SK-N-SH treated with all-trans-retinoic acid at 6 μM for 48 hours (cell line): ENCODE results near the gene VOPP1.

ENCODE experiments used
- ATAC-seq: fragments of 200-7000 bp; cut with Tn5 transposase; 3 replicates; pipeline ENCODE4 v1.9.1; 2020; ENCODE audit warnings: mild to moderate bottlenecking, moderate library complexity
- ARNTL ChIP-seq: fragments of 450-650 bp; formaldehyde crosslinking; IDR thresholded peaks from 2 replicates; pipeline ENCODE4 v1.5.0; 2020; ENCODE audit warnings: low read depth, mild to moderate bottlenecking, moderate library complexity, borderline replicate concordance
- CSDC2 ChIP-seq: fragments of 250-450 bp; sonication (Bioruptor Pico); IDR thresholded peaks from 2 replicates; pipeline ENCODE4 v1.5.0; 2020; ENCODE audit warnings: mild to moderate bottlenecking, moderate library complexity
- ESRRG ChIP-seq: fragments of 250-450 bp; sonication (Bioruptor Pico); IDR thresholded peaks from 2 replicates; pipeline ENCODE4 v1.6.1; 2021; ENCODE audit warnings: mild to moderate bottlenecking
- GLIS3 ChIP-seq: fragments of 250-450 bp; sonication (Bioruptor Pico); IDR thresholded peaks from 2 replicates; pipeline ENCODE4 v1.5.0; 2020; ENCODE audit warnings: mild to moderate bottlenecking, moderate library complexity
- ISL1 ChIP-seq: fragments of 250-450 bp; sonication (Bioruptor Pico); IDR thresholded peaks from 2 replicates; pipeline ENCODE4 v2.1.2; 2022; ENCODE audit warnings: mild to moderate bottlenecking, moderate library complexity
- RARB ChIP-seq: fragments of 250-450 bp; sonication (Bioruptor Pico); IDR thresholded peaks from 2 replicates; pipeline ENCODE4 v1.8.0; 2021; ENCODE audit warnings: mild to moderate bottlenecking, moderate library complexity
- TCF4 ChIP-seq: fragments of 250-450 bp; sonication (Bioruptor Pico); IDR thresholded peaks from 2 replicates; pipeline ENCODE4 v1.8.0; 2021; ENCODE audit warnings: mild to moderate bottlenecking, moderate library complexity, borderline replicate concordance
- TOX ChIP-seq: fragments of 250-450 bp; sonication (Bioruptor Pico); IDR thresholded peaks from 2 replicates; pipeline ENCODE4 v1.8.0; 2021; ENCODE audit warnings: mild to moderate bottlenecking, moderate library complexity, borderline replicate concordance
- ZFP30 ChIP-seq: fragments of 450-650 bp; formaldehyde crosslinking; IDR thresholded peaks from 2 replicates; pipeline ENCODE4 v1.5.0; 2022; ENCODE audit warnings: mild to moderate bottlenecking, moderate library complexity
- ZNF70 ChIP-seq: fragments of 450-650 bp; formaldehyde crosslinking; IDR thresholded peaks from 2 replicates; pipeline ENCODE4 v1.5.0; 2020; ENCODE audit warnings: mild to moderate bottlenecking, moderate library complexity
- TF ChIP-seq, protein P1 (sequence below): fragments of 250-450 bp; sonication (Bioruptor Pico); IDR thresholded peaks from 2 replicates; pipeline ENCODE4 v1.5.0; 2020; ENCODE audit warnings: mild to moderate bottlenecking, moderate library complexity
- TF ChIP-seq, protein P2 (sequence below): fragments of 250-450 bp; sonication (Bioruptor Pico); IDR thresholded peaks from 2 replicates; pipeline ENCODE4 v1.8.0; 2021; ENCODE audit warnings: low read depth, mild to moderate bottlenecking, moderate library complexity, borderline replicate concordance
- TF ChIP-seq, protein P3 (sequence below): fragments of 250-450 bp; sonication (Bioruptor Pico); IDR thresholded peaks from 2 replicates; pipeline ENCODE4 v1.8.0; 2020; ENCODE audit warnings: mild to moderate bottlenecking, moderate library complexity, borderline replicate concordance
- TF ChIP-seq, protein P4 (sequence below): fragments of 250-450 bp; sonication (Bioruptor Pico); IDR thresholded peaks from 2 replicates; pipeline ENCODE4 v1.5.1; 2021; ENCODE audit warnings: mild to moderate bottlenecking, moderate library complexity
- TF ChIP-seq, protein P5 (sequence below): fragments of 250-450 bp; sonication (Bioruptor Pico); IDR thresholded peaks from 2 replicates; pipeline ENCODE4 v1.5.1; 2020; ENCODE audit warnings: low read depth, mild to moderate bottlenecking, moderate library complexity

VOPP1 gene

DNA sequence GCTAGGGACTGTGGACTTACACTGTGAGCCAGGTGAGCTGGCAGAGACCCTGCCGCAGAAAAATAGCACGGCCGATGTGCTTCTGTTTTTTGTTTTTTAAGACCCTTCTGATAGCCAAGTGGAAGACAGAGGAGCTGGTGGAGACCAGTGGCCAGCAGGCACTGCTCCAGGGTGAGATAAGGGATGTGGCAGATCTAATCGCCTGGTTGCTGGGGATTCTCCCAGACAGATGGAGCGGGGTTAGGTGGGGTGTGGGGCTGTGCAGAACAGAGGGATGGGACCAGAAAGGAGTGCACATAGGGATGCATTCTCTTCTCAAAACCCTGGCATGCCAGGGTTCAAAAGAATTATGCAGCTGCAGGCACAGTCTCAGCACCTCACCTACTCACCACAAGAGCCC is 82.2 kb downstream of the VOPP1 start:
- peak; percentile 37; the same call in 2 of the 3 replicates for ATAC-seq
- TF ChIP-seq ZNF70 (CRISPR knock-in tag) (no peak), TCF4 (peak; percentile 80; the same call in 1 of the 2 replicates), ZFP30 (CRISPR knock-in tag) (no peak), CSDC2 (CRISPR knock-in tag) (no peak), ESRRG (CRISPR knock-in tag) (no peak), ARNTL (CRISPR knock-in tag) (no peak)
- TF ChIP-seq, protein P1, sequence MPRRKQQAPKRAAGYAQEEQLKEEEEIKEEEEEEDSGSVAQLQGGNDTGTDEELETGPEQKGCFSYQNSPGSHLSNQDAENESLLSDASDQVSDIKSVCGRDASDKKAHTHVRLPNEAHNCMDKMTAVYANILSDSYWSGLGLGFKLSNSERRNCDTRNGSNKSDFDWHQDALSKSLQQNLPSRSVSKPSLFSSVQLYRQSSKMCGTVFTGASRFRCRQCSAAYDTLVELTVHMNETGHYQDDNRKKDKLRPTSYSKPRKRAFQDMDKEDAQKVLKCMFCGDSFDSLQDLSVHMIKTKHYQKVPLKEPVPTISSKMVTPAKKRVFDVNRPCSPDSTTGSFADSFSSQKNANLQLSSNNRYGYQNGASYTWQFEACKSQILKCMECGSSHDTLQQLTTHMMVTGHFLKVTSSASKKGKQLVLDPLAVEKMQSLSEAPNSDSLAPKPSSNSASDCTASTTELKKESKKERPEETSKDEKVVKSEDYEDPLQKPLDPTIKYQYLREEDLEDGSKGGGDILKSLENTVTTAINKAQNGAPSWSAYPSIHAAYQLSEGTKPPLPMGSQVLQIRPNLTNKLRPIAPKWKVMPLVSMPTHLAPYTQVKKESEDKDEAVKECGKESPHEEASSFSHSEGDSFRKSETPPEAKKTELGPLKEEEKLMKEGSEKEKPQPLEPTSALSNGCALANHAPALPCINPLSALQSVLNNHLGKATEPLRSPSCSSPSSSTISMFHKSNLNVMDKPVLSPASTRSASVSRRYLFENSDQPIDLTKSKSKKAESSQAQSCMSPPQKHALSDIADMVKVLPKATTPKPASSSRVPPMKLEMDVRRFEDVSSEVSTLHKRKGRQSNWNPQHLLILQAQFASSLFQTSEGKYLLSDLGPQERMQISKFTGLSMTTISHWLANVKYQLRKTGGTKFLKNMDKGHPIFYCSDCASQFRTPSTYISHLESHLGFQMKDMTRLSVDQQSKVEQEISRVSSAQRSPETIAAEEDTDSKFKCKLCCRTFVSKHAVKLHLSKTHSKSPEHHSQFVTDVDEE (CRISPR knock-in tag): peak; percentile 83

DNA sequence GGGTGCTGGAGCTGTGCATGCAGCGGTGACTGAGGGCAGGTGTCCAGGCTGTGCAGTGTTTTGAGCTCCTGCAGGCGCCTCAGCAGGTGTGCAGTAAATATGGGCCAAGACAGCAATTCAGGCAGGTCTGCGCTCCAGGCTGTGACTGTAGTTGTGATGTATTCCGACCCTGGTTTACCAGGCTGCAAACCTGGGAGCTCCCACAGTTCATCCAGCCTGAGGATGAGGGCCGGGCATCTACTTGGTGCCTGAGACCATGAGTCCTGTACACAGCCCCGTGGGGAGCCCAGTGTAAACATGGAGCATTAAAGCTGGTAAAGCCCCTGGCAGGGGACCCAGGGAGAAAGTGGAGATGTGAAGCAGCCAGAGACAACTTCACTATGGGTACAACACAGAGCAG is 82.8 kb downstream of the VOPP1 start:
- TF ChIP-seq, protein P2, sequence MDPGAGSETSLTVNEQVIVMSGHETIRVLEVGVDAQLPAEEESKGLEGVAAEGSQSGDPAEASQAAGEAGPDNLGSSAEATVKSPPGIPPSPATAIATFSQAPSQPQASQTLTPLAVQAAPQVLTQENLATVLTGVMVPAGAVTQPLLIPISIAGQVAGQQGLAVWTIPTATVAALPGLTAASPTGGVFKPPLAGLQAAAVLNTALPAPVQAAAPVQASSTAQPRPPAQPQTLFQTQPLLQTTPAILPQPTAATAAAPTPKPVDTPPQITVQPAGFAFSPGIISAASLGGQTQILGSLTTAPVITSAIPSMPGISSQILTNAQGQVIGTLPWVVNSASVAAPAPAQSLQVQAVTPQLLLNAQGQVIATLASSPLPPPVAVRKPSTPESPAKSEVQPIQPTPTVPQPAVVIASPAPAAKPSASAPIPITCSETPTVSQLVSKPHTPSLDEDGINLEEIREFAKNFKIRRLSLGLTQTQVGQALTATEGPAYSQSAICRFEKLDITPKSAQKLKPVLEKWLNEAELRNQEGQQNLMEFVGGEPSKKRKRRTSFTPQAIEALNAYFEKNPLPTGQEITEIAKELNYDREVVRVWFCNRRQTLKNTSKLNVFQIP (CRISPR knock-in tag): no peak
- TF ChIP-seq RARB (CRISPR knock-in tag): no peak
- TF ChIP-seq, protein P3, sequence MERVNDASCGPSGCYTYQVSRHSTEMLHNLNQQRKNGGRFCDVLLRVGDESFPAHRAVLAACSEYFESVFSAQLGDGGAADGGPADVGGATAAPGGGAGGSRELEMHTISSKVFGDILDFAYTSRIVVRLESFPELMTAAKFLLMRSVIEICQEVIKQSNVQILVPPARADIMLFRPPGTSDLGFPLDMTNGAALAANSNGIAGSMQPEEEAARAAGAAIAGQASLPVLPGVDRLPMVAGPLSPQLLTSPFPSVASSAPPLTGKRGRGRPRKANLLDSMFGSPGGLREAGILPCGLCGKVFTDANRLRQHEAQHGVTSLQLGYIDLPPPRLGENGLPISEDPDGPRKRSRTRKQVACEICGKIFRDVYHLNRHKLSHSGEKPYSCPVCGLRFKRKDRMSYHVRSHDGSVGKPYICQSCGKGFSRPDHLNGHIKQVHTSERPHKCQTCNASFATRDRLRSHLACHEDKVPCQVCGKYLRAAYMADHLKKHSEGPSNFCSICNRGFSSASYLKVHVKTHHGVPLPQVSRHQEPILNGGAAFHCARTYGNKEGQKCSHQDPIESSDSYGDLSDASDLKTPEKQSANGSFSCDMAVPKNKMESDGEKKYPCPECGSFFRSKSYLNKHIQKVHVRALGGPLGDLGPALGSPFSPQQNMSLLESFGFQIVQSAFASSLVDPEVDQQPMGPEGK (CRISPR knock-in tag): no peak
- TF ChIP-seq, protein P4, sequence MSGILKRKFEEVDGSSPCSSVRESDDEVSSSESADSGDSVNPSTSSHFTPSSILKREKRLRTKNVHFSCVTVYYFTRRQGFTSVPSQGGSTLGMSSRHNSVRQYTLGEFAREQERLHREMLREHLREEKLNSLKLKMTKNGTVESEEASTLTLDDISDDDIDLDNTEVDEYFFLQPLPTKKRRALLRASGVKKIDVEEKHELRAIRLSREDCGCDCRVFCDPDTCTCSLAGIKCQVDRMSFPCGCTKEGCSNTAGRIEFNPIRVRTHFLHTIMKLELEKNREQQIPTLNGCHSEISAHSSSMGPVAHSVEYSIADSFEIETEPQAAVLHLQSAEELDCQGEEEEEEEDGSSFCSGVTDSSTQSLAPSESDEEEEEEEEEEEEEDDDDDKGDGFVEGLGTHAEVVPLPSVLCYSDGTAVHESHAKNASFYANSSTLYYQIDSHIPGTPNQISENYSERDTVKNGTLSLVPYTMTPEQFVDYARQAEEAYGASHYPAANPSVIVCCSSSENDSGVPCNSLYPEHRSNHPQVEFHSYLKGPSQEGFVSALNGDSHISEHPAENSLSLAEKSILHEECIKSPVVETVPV (CRISPR knock-in tag): no peak
- TF ChIP-seq CSDC2 (CRISPR knock-in tag): no peak
- TF ChIP-seq, protein P1 (CRISPR knock-in tag): no peak
- TF ChIP-seq TCF4: no peak
- TF ChIP-seq GLIS3 (CRISPR knock-in tag): no peak
- TF ChIP-seq, all 23 proteins: peak for 0
- no peak; the same call in 2 of the 3 replicates for ATAC-seq

DNA sequence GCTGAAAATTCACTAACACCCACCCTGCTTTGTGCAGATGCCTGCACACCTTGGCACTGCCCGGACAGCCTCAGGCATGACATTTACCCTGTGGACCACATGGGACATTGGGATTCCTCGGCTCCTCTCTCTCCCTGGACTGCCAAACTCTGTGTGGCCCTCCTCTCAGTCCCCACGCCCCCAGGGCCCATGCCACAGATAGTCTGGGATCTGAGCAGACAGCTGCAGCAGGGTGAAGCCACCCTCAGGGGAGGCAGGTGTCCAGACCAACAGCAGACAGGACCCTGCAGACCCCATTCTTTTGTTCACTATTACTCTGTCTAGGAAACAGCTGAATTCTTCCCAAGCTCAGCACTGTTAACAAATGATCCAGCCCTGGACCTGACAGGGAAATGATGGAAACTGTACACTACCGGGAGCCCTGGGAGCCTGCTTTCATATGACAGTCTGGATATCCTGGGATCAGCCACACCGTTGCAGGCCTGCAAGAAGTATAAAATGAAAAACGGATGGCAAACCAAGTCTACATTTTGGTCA is 83.4 kb downstream of the VOPP1 start:
- TF ChIP-seq ZFP30 (CRISPR knock-in tag): no peak
- no peak for TF ChIP-seq ARNTL (CRISPR knock-in tag)
- no peak for TF ChIP-seq ZNF70 (CRISPR knock-in tag)
- TF ChIP-seq, protein P5, sequence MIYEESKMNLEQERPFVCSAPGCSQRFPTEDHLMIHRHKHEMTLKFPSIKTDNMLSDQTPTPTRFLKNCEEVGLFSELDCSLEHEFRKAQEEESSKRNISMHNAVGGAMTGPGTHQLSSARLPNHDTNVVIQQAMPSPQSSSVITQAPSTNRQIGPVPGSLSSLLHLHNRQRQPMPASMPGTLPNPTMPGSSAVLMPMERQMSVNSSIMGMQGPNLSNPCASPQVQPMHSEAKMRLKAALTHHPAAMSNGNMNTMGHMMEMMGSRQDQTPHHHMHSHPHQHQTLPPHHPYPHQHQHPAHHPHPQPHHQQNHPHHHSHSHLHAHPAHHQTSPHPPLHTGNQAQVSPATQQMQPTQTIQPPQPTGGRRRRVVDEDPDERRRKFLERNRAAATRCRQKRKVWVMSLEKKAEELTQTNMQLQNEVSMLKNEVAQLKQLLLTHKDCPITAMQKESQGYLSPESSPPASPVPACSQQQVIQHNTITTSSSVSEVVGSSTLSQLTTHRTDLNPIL (CRISPR knock-in tag): no peak
- TF ChIP-seq ISL1 (CRISPR knock-in tag): no peak
- TF ChIP-seq GLIS3 (CRISPR knock-in tag): no peak
- TF ChIP-seq TOX (CRISPR knock-in tag): no peak
- no peak for TF ChIP-seq ESRRG (CRISPR knock-in tag)
- ATAC-seq: no peak
